Measurements from ENCODE around the gene STEAP2. TPM values are rescaled to one million over a fixed set of nuclear protein-coding genes. Genes with fewer than 3 reads are reported as not detected.
A peak's percentile ranks its signal among the peaks of the same experiment; 100 is the strongest.
"Not testable (repeated sequence)": the region's sequence is repeated elsewhere in the genome, so short reads cannot be mapped to it uniquely, and the experiment has no call there.

STEAP2 gene
- total RNA-seq, 6 experiments from 2014 or later: 1.5 to 9.8 (median 5.3) TPM

GRCh38 chr7:90251304-90251635 is 39.7 kb downstream of the STEAP2 start:
- H3K27ac ChIP-seq: no peak overlapping the region
- ATAC-seq (no peak), DNase-seq (no peak)
- H3K9me3 ChIP-seq: no peaks in the 10 kb centered on the region
- intact Hi-C loops (cut with DNase I): no loop called here
- H3K4me1 ChIP-seq: no peaks in the 10 kb centered on the region
- no peak overlapping the region for H3K4me3 ChIP-seq
- TF ChIP-seq CTCF (IDR thresholded peaks at IDR 0.05) (no peak), POLR2A (IDR thresholded peaks at IDR 0.05) (no peak)
- no peaks in the 10 kb centered on the region for H3K27me3 ChIP-seq
- WGBS (ENCODE audit: insufficient coverage, low coverage, low lambda C conversion rate, missing lambda C conversion rate): no CpG with 5 or more reads among the region's 1 CpG
- no peaks in the 10 kb centered on the region for H3K36me3 ChIP-seq

- H3K36me3 ChIP-seq; H3K9me3 ChIP-seq; H3K4me1 ChIP-seq; H3K4me3 ChIP-seq; H3K27me3 ChIP-seq; H3K27ac ChIP-seq; intact Hi-C loops (cut with DNase I); DNase-seq; ATAC-seq: not testable (repeated sequence)
- whole genome bisulfite sequencing (ENCODE audit: insufficient coverage, low coverage, low lambda C conversion rate, missing lambda C conversion rate): 90% methylated on average over 5 of the region's 5 CpGs
Observed at GRCh38 chr7:90256011-90256410, 44.5 kb downstream of the STEAP2 start.

- DNase-seq (no peak), ATAC-seq (no peak)
- Histone ChIP-seq H3K36me3 (no peaks in the 10 kb centered on the region), H3K4me3 (no peak overlapping the region), H3K27ac (no peak overlapping the region), H3K27me3 (no peaks in the 10 kb centered on the region), H3K9me3 (no peaks in the 10 kb centered on the region), H3K4me1 (peaks cover 0 to 4% (median 0%) of the 10 kb centered on the region in 4 donors)
- intact Hi-C loops (cut with DNase I): no loop called here
- WGBS (ENCODE audit: insufficient coverage, low coverage, low lambda C conversion rate, missing lambda C conversion rate): 77% methylated on average over 1 of the region's 1 CpG
- no peak for TF ChIP-seq POLR2A (IDR thresholded peaks at IDR 0.05)
- TF ChIP-seq CTCF (IDR thresholded peaks at IDR 0.05): no peak
Observed at GRCh38 chr7:90256778-90257177, 45.2 kb downstream of the STEAP2 start.

- no peaks in the 10 kb centered on the region for H3K27me3 ChIP-seq
- peaks cover 0 to 13% (median 2%) of the 10 kb centered on the region in 4 donors for H3K4me1 ChIP-seq
- H3K9me3 ChIP-seq: no peaks in the 10 kb centered on the region
- no peak for DNase-seq
- ATAC-seq: peak in 2 of 4 donors; percentile 38 to 65
- no peak overlapping the region for H3K27ac ChIP-seq
- no peak for TF ChIP-seq CTCF (IDR thresholded peaks at IDR 0.05)
- no peak for TF ChIP-seq POLR2A (IDR thresholded peaks at IDR 0.05)
- no peaks in the 10 kb centered on the region for H3K36me3 ChIP-seq
- no peak overlapping the region for H3K4me3 ChIP-seq
- intact Hi-C loops (cut with DNase I): no loop called here
Observed at GRCh38 chr7:90261441-90261840, 49.9 kb downstream of the STEAP2 start.

GRCh38 chr7:90262438-90262837 is 50.9 kb downstream of the STEAP2 start:
- ATAC-seq: peak; percentile 77 to 88 (median 81)
- Histone ChIP-seq H3K9me3 (no peaks in the 10 kb centered on the region), H3K4me3 (no peak overlapping the region), H3K27ac (no peak overlapping the region), H3K4me1 (peaks cover 0 to 15% (median 2%) of the 10 kb centered on the region in 4 donors), H3K36me3 (no peaks in the 10 kb centered on the region), H3K27me3 (no peaks in the 10 kb centered on the region)
- no peak for DNase-seq
- intact Hi-C loops (cut with DNase I): no loop called here
- TF ChIP-seq CTCF (IDR thresholded peaks at IDR 0.05): peak; percentile 45 to 61 (median 58)
- no peak for TF ChIP-seq POLR2A (IDR thresholded peaks at IDR 0.05)
